Nephron progenitor cell (in vitro differentiated cells): Measurements from ENCODE around the gene POTEE.
"Not testable (repeated sequence)": the region's sequence is repeated elsewhere in the genome, so short reads cannot be mapped to it uniquely, and the experiment has no call there.

Source experiments
- DNase-seq: peaks from one replicate; pipeline ENCODE4 v3.0.0; 2021
- H3K27ac Mint-ChIP-seq: 2 replicates; pipeline ENCODE4 v1.8.0; 2021; ENCODE audit warnings: mild to moderate bottlenecking, moderate library complexity, mixed read lengths
- H3K27me3 Mint-ChIP-seq: 2 replicates; pipeline ENCODE4 v1.8.0; 2021; ENCODE audit warnings: mild to moderate bottlenecking, low read depth, mixed read lengths; ENCODE audit not compliant: poor library complexity
- H3K36me3 Mint-ChIP-seq: 2 replicates; pipeline ENCODE4 v1.8.0; 2021; ENCODE audit warnings: low read depth, mixed read lengths
- H3K4me1 Mint-ChIP-seq: 2 replicates; pipeline ENCODE4 v1.8.0; 2021; ENCODE audit warnings: mixed read lengths
- H3K4me3 Mint-ChIP-seq: 2 replicates; pipeline ENCODE4 v1.8.0; 2021; ENCODE audit warnings: mild to moderate bottlenecking, moderate library complexity, mixed read lengths
- H3K9me3 Mint-ChIP-seq: 2 replicates; pipeline ENCODE4 v1.8.0; 2021; ENCODE audit warnings: mild to moderate bottlenecking, moderate library complexity, mixed read lengths
- TF ChIP-seq, protein P1 (sequence below): fragments of 200-600 bp; sonication (generic); IDR thresholded peaks from 2 replicates; pipeline ENCODE4 v1.5.0; 2021; ENCODE audit warnings: antibody characterized with exemption

POTEE gene

DNA sequence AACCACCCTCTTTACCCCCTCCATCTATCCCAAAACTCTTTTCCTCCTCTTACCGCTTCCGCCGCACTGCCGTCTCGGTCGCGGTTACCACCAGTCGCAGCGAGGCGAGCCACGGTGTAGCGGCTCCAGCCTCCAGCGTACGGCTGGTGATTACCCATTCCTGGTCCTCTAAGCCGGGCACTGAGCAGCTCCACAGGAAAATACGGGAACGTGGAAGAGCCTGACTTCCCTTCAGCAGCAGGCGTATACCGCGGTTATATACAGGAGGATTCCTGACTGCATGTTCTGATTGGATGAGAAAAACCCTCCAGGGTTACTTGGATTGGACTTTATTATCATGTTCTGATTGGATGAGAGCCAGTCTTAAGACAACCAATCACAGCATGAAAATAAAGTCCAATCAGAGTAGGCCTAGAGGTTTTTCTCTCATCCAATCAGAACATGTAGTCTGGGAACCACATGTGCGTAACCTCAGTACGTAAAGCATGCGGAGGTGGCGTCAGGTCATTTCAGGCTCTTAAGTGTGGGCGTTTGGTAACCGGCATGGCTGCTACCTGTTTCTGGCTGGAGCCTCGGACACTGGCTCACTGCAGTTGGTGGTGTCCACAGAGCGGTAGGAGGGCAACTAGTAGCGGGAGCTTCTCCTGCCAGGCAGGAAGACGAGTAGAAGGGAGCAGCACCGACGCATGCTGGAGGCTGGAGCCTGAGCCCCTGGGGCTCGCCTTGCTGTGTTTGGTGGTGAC, at the start of gene POTEE:
TSS of gene POTEE (plus strand) at position 507 of the 743 bp plus-strand sequence. CDS start 8,867 bp downstream, outside the sequence.
- H3K36me3 Mint-ChIP-seq, H3K4me1 Mint-ChIP-seq, H3K9me3 Mint-ChIP-seq, H3K27me3 Mint-ChIP-seq, DNase-seq: not testable (repeated sequence)
- peak within 1 kb of the TSS; percentile 39 for H3K27ac Mint-ChIP-seq
- H3K4me3 Mint-ChIP-seq: peak within 1 kb of the TSS; percentile 85

DNA sequence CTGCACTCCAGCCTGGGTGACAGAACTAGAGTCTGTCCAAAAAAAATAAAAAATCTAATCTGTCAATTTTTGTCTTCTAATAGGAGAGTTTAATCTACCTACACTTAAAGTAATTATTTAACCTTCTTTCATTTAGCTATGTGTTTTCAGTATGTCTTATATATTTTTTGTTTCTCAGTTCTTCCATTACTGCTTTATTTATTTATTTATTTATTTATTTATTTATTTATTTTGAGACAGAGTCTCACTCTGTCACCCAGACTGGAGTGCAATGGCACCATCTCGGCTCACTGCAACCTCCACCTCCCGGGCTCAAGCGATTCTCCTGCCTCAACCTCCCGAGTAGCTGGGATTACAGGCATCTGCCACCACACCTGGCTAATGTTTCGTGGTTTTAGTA, 43.8 kb upstream of the POTEE start:
- H3K27me3 Mint-ChIP-seq, DNase-seq, H3K27ac Mint-ChIP-seq, H3K36me3 Mint-ChIP-seq, H3K4me1 Mint-ChIP-seq, H3K4me3 Mint-ChIP-seq, H3K9me3 Mint-ChIP-seq: not testable (repeated sequence)

DNA sequence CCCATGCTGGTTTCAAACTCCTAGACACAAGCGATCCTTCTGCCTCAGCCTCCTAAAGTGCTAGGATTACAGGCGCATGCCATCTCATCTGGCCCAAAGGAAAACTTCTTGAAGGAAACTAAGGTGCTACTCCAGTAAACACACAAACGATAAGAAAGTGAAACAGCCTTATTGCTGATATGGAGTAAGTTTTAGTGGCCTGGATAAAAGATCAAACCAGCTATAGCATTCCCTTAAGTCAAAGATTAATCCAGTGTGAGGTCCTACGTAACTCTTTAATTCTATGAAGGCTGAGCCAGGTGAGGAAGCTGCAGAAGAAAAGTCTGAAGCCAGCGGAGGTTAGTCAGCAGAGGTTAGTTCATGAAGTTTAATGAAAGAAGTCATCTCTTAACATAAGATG, 40.8 kb upstream of the POTEE start:
- Mint-ChIP-seq H3K27ac (no peak overlapping the region), H3K4me3 (no peak overlapping the region), H3K4me1 (no peaks in the 10 kb centered on the region), H3K9me3 (peaks cover 4% of the 10 kb centered on the region), H3K36me3 (no peaks in the 10 kb centered on the region), H3K27me3 (peaks cover 4% of the 10 kb centered on the region)
- TF ChIP-seq, protein P1, sequence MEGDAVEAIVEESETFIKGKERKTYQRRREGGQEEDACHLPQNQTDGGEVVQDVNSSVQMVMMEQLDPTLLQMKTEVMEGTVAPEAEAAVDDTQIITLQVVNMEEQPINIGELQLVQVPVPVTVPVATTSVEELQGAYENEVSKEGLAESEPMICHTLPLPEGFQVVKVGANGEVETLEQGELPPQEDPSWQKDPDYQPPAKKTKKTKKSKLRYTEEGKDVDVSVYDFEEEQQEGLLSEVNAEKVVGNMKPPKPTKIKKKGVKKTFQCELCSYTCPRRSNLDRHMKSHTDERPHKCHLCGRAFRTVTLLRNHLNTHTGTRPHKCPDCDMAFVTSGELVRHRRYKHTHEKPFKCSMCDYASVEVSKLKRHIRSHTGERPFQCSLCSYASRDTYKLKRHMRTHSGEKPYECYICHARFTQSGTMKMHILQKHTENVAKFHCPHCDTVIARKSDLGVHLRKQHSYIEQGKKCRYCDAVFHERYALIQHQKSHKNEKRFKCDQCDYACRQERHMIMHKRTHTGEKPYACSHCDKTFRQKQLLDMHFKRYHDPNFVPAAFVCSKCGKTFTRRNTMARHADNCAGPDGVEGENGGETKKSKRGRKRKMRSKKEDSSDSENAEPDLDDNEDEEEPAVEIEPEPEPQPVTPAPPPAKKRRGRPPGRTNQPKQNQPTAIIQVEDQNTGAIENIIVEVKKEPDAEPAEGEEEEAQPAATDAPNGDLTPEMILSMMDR: no peak
- no peak for DNase-seq

DNA sequence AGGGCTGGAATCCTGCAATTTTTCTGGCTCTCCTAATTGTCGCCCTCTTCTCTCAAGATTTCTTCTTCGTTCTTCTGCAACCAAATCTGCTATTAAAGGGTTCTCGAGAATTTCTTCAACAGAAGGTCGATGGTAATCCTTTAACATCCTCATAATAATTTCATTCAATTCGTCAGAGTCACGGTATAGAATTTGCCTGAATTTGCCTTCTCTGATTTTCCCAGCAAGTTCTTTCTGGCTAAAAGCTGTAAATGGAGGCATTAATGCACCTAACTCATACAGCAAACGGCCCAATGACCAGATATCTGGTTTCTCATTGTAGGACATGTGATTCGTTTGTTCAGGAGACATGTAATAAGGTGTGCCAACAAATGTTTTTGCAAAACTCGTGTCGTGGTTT, 31.3 kb upstream of the POTEE start:
- H3K36me3 Mint-ChIP-seq, H3K4me3 Mint-ChIP-seq, H3K9me3 Mint-ChIP-seq, H3K4me1 Mint-ChIP-seq, H3K27ac Mint-ChIP-seq, DNase-seq: not testable (repeated sequence)
- peaks cover 11% of the 10 kb centered on the region for H3K27me3 Mint-ChIP-seq

DNA sequence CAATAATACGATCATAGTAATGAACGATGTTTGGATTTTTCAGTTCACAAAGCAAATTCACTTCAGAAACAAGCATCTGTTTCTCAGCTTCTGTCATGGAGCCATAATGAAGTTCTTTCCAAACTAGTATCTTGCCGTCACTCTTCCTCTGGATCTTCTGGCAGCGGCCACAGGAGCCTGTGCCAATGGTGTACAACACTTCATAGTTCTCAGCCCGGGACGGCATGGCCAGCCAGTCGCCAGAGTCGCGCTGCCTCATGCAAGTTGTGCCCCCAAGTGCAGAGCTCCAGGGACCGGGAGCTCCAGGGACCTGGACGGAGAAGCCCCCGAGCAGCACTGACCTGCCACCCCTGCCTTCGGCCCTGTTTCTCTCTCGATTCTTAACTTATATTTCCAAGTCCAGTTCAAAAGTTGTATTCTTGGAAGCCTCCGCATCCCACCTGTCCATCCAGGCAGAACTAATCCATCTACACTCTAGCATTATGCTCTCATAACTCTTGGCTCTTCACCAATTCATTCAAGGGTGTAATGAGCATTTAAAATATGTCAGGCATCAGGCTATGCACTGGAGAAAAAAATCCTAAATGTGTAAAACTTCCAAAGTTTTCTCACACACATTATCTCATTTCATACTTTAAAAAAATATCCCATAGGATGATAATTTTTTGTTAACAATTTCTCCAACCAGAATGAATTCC, 30.5 kb upstream of the POTEE start:
- not testable (repeated sequence) for H3K9me3 Mint-ChIP-seq, H3K27ac Mint-ChIP-seq, H3K36me3 Mint-ChIP-seq, H3K4me1 Mint-ChIP-seq, DNase-seq, H3K4me3 Mint-ChIP-seq
- peaks cover 11% of the 10 kb centered on the region for H3K27me3 Mint-ChIP-seq

DNA sequence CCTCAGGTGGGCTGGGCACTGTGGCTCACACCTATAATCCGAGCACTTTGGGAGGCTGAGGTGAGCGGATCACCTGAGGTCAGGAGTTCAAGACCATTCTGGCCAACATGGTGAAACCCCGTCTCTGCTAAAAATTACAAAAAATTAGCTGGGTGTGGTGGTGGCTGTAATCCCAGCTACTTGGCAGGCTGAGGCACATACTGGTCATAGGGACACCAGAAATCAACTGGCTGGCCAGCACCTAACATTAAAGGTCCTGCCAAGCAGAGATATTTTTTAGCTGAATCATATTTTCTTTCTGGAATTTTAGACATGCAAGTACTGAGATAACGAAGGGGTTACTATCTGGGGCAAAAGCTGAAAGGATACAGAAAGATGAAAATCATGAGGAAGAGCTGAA, 27.9 kb upstream of the POTEE start:
- DNase-seq, H3K9me3 Mint-ChIP-seq, H3K27ac Mint-ChIP-seq, H3K4me1 Mint-ChIP-seq, H3K4me3 Mint-ChIP-seq, H3K36me3 Mint-ChIP-seq, H3K27me3 Mint-ChIP-seq: not testable (repeated sequence)

DNA sequence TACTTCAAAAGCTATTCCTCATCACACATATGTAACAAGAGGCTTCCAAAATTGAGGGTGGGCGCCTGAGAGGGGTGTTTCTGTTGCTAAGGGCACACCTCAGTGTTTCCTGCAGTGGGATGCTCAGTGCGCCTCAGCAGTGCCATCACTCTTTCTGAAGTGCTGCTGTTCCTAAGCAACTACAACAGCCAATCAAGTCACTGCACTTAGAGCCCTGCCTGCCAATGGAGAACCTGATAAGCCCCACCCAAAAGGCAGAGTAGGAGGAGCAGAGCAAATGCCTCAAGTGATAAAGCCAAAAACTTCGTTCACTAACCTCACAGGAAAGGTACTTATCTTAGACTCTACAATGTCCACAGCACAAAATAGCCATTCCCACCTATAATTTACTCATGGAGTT, 15.9 kb upstream of the POTEE start:
- not testable (repeated sequence) for H3K4me3 Mint-ChIP-seq, H3K36me3 Mint-ChIP-seq, H3K27ac Mint-ChIP-seq

DNA sequence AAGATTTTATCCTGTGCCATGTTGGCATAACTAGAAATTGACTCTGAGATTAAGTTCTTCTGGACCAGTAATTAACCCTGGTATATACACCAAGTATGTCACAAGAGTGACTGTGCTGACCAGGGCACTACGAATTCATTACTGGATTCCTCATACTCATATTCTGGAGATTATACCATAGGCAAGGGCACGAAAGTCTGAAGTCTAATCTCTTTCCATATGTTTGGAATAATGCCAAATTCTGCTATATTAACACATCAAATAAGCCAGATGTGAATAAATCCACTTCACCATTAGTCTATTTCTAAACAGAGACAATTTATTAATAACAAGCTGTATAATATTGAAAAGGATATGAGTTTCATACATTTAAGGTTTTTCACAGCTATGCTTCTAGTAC, 13.2 kb upstream of the POTEE start:
- H3K27ac Mint-ChIP-seq, H3K9me3 Mint-ChIP-seq, H3K4me1 Mint-ChIP-seq, H3K4me3 Mint-ChIP-seq, H3K36me3 Mint-ChIP-seq, DNase-seq: not testable (repeated sequence)
- H3K27me3 Mint-ChIP-seq: peaks cover 32% of the 10 kb centered on the region

More for the DNA sequence above, 15.9 kb upstream of the POTEE start:
- peaks cover 40% of the 10 kb centered on the region for H3K27me3 Mint-ChIP-seq
- not testable (repeated sequence) for H3K9me3 Mint-ChIP-seq, H3K4me1 Mint-ChIP-seq, DNase-seq

DNA sequence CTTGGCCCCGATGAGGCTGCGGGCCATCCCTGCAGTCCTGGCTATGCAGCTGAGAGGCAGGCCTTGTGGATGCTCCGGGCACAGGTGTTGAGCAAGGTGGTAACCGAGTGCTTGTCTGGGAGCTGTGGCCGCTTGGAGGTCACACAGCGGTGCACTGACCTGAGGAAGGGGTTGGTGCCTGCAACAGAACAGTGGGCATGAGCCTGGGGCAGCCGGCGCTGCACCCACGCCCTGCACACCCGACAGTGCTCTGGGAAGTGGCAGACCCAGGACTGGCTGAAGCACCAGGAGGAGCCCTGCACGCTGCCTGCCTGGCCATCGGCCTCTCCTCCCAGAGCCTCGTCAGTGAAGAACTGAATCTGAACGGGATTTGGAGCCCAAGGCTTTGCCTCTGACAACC, 8.2 kb upstream of the POTEE start:
- H3K4me3 Mint-ChIP-seq: no peak overlapping the region
- no peaks in the 10 kb centered on the region for H3K9me3 Mint-ChIP-seq
- no peaks in the 10 kb centered on the region for H3K36me3 Mint-ChIP-seq
- no peak for DNase-seq
- no peak overlapping the region for H3K27ac Mint-ChIP-seq
- TF ChIP-seq, protein P1: no peak
- H3K27me3 Mint-ChIP-seq: peaks cover 6% of the 10 kb centered on the region
- no peaks in the 10 kb centered on the region for H3K4me1 Mint-ChIP-seq

DNA sequence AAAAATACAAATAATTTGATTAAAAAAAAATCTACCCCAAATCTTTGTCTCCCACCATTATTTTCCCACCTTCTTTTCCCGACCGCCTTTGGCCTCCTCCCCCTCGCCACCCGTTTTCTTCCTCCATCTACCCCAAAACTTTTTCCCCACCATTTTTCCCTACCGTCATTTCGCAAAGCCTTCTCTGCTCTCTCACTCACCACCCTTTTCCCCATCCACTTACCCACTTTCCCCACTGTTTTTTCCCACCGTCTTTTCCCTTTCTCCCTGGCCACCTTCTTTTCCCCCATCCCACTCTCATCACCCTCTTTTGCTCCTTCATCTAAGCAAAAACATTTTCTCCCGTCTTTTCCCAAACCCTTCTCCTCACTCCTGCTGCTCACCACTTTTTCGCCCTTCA, 1.5 kb upstream of the POTEE start:
- H3K9me3 Mint-ChIP-seq, H3K4me1 Mint-ChIP-seq, H3K27me3 Mint-ChIP-seq, H3K36me3 Mint-ChIP-seq, DNase-seq: not testable (repeated sequence)
- peak overlapping the region; percentile 86 for H3K4me3 Mint-ChIP-seq
- peak overlapping the region; percentile 79 for H3K27ac Mint-ChIP-seq

DNA sequence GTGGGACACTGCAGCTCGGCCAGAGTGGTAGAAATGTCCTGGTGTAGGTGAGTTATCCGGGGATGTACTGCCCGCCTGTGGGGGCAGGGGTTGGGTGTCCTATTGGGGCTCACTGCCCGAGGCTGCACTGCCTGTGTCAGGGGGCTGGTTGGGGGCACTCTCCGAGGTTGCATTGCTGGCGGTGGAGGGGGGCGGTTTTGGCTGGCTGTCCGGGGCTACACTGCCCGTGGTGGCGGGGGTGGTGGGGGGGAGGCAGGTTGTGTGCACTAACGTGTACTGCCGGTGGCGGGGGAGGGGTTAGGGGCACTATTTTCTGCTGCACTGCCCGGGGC, 403 bp downstream of the POTEE start:
- not testable (repeated sequence) for H3K27ac Mint-ChIP-seq, H3K4me1 Mint-ChIP-seq, DNase-seq, H3K36me3 Mint-ChIP-seq, H3K9me3 Mint-ChIP-seq, H3K27me3 Mint-ChIP-seq
- peak overlapping the region; percentile 85 for H3K4me3 Mint-ChIP-seq

DNA sequence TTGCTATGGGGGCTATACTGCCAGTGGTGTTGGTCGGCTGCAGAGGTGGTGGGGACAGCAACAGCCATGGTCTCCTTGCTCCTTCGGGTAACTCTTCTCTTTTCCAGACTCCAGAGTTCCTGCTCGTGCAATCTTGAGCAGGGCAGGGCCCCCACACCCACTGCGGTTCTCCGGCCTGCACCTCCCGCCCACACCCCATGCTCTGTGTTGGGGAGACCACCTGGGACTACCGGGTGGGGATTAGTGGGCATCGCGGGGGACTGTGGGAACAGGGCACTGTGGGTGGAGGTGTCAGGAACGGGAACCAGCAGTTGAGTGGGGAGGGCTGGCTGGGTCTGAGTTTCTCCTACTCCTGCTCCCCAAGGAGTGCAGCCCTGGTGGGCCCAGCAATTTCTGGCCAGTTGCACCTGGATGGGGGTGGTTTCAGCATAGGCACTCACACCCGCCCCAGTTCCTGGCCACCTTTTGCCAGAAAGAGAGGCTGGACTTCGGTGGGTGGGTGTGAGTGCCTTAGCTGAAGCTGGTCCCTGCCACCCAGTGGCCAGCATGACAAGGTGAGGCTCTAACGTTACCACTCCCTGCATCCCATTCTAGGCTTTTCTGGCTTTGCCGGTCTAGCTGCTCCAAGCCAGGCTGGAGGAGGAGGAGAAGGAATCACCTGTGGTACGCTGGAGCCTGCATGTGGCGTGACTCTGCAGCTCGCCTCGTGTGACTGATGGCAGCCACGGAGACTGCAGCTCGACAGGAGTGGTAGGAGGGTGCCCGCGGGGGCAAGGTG, 1.3 kb downstream of the POTEE start:
- not testable (repeated sequence) for DNase-seq, H3K9me3 Mint-ChIP-seq, H3K27me3 Mint-ChIP-seq, H3K4me1 Mint-ChIP-seq, H3K27ac Mint-ChIP-seq, H3K36me3 Mint-ChIP-seq
- peak overlapping the region; percentile 7 for H3K4me3 Mint-ChIP-seq
